GM23248 (cell line): ENCODE data around the gene DNAJC17.

Experiments used
- EZH2 ChIP-seq: fragments of 200-600 bp; sonication (generic); IDR thresholded peaks from 2 replicates; pipeline ENCODE4 v1.6.1; 2018; ENCODE audit warnings: antibody characterized with exemption, mild to moderate bottlenecking; ENCODE audit not compliant: insufficient read depth, poor library complexity, severe bottlenecking
- EZH2phosphoT487 ChIP-seq: fragments of 200-600 bp; sonication (generic); IDR thresholded peaks from 2 replicates; pipeline ENCODE4 v1.6.1; 2018; ENCODE audit warnings: antibody characterized with exemption, moderate library complexity, mild to moderate bottlenecking, low read depth; ENCODE audit not compliant: insufficient read depth

GRCh38 chr15:40803076-40803475, 4.2 kb downstream of the DNAJC17 start:
- TF ChIP-seq EZH2 = no peak
- no peak for TF ChIP-seq EZH2phosphoT487
